Parathyroid adenoma (tissue), 2 donors: Measurements from ENCODE around the gene VENTX.

Experiments
- H2AFZ ChIP-seq: fragments of 300-600 bp; sonication (generic); one replicate; pipeline ENCODE4 v1.7.0; 2017; ENCODE audit warnings: antibody characterized with exemption, mild to moderate bottlenecking
- H3K27ac ChIP-seq: fragments of 300-600 bp; sonication (generic); one replicate; pipeline ENCODE4 v1.7.0; 2017
- H3K27me3 ChIP-seq: fragments of 300-600 bp; sonication (generic); one replicate; pipeline ENCODE4 v1.7.0; 2017; ENCODE audit warnings: low read length; ENCODE audit not compliant: control insufficient read depth, insufficient read depth
- H3K36me3 ChIP-seq: fragments of 300-600 bp; sonication (generic); one replicate; pipeline ENCODE4 v1.7.0; 2017; ENCODE audit warnings: low read length; ENCODE audit not compliant: control insufficient read depth, insufficient read depth
- H3K4me1 ChIP-seq: fragments of 300-600 bp; sonication (generic); one replicate; pipeline ENCODE4 v1.7.0; 2017; ENCODE audit warnings: control low read depth
- H3K4me2 ChIP-seq: fragments of 300-600 bp; sonication (generic); one replicate; pipeline ENCODE4 v1.7.0; 2017; ENCODE audit warnings: low read length
- H3K4me3 ChIP-seq: fragments of 300-600 bp; sonication (generic); one replicate; pipeline ENCODE4 v1.7.0; 2017; ENCODE audit warnings: low read depth, low read length
- H3K79me2 ChIP-seq: fragments of 300-600 bp; sonication (generic); one replicate; pipeline ENCODE4 v1.7.0; 2017; ENCODE audit warnings: control low read depth
- H3K9ac ChIP-seq: fragments of 300-600 bp; sonication (generic); one replicate; pipeline ENCODE4 v1.7.0; 2017; ENCODE audit warnings: mild to moderate bottlenecking
- H3K9me3 ChIP-seq: fragments of 300-600 bp; sonication (generic); one replicate; pipeline ENCODE4 v1.7.0; 2017; ENCODE audit warnings: low read length; ENCODE audit not compliant: control insufficient read depth
- CTCF ChIP-seq: fragments of 300-600 bp; sonication (generic); IDR thresholded peaks from one replicate; pipeline ENCODE4 v1.7.0; 2017; ENCODE audit warnings: antibody characterized with exemption, mild to moderate bottlenecking
- donor health status: primary hyperparathyroidism.

The VENTX gene

GRCh38 chr10:133204226-133205015 is 33.2 kb upstream of the VENTX start:
- Histone ChIP-seq H3K27me3 (no peaks in the 10 kb centered on the region), H3K9me3 (no peaks in the 10 kb centered on the region), H3K79me2 (no peaks in the 10 kb centered on the region), H3K4me3 (no peak overlapping the region), H3K4me1 (no peaks in the 10 kb centered on the region), H3K9ac (no peak overlapping the region), H2AFZ (no peak overlapping the region), H3K4me2 (no peak overlapping the region), H3K36me3 (no peaks in the 10 kb centered on the region), H3K27ac (no peak overlapping the region)
- no peak for TF ChIP-seq CTCF

- Histone ChIP-seq H3K9ac (no peak overlapping the region), H2AFZ (no peak overlapping the region), H3K4me2 (no peak overlapping the region), H3K27ac (no peak overlapping the region), H3K79me2 (no peaks in the 10 kb centered on the region), H3K9me3 (no peaks in the 10 kb centered on the region), H3K36me3 (no peaks in the 10 kb centered on the region), H3K4me1 (no peaks in the 10 kb centered on the region), H3K27me3 (no peaks in the 10 kb centered on the region), H3K4me3 (no peak overlapping the region)
- TF ChIP-seq CTCF, result no peak
Observed at GRCh38 chr10:133205146-133205545, 32.5 kb upstream of the VENTX start.

- no peak overlapping the region for H3K9ac ChIP-seq
- H3K36me3 ChIP-seq, result no peaks in the 10 kb centered on the region
- no peaks in the 10 kb centered on the region for H3K79me2 ChIP-seq
- TF ChIP-seq CTCF, result no peak
- no peak overlapping the region for H3K4me2 ChIP-seq
- no peak overlapping the region for H3K27ac ChIP-seq
- H3K4me3 ChIP-seq, result no peak overlapping the region
- no peaks in the 10 kb centered on the region for H3K4me1 ChIP-seq
- H3K9me3 ChIP-seq, result no peaks in the 10 kb centered on the region
- no peaks in the 10 kb centered on the region for H3K27me3 ChIP-seq
- H2AFZ ChIP-seq, result no peak overlapping the region
Observed at GRCh38 chr10:133206356-133207040, 31.2 kb upstream of the VENTX start.

GRCh38 chr10:133207041-133207600 is 30.5 kb upstream of the VENTX start:
- Histone ChIP-seq H3K9me3 (no peaks in the 10 kb centered on the region), H3K4me3 (no peak overlapping the region), H3K9ac (no peak overlapping the region), H3K27me3 (no peaks in the 10 kb centered on the region), H3K36me3 (no peaks in the 10 kb centered on the region), H3K79me2 (no peaks in the 10 kb centered on the region), H3K4me2 (no peak overlapping the region), H3K27ac (no peak overlapping the region), H2AFZ (no peak overlapping the region), H3K4me1 (no peaks in the 10 kb centered on the region)
- TF ChIP-seq CTCF, result no peak
